DMS79 (cell line): ENCODE data around the gene FAH.
"Not testable (repeated sequence)": the region's sequence is repeated elsewhere in the genome, so short reads cannot be mapped to it uniquely, and the experiment has no call there.

Source experiments
- DNase-seq: peaks from one replicate; lab custom pipeline; 2025; lab: John Stamatoyannopoulos, UW

Gene FAH

DNA sequence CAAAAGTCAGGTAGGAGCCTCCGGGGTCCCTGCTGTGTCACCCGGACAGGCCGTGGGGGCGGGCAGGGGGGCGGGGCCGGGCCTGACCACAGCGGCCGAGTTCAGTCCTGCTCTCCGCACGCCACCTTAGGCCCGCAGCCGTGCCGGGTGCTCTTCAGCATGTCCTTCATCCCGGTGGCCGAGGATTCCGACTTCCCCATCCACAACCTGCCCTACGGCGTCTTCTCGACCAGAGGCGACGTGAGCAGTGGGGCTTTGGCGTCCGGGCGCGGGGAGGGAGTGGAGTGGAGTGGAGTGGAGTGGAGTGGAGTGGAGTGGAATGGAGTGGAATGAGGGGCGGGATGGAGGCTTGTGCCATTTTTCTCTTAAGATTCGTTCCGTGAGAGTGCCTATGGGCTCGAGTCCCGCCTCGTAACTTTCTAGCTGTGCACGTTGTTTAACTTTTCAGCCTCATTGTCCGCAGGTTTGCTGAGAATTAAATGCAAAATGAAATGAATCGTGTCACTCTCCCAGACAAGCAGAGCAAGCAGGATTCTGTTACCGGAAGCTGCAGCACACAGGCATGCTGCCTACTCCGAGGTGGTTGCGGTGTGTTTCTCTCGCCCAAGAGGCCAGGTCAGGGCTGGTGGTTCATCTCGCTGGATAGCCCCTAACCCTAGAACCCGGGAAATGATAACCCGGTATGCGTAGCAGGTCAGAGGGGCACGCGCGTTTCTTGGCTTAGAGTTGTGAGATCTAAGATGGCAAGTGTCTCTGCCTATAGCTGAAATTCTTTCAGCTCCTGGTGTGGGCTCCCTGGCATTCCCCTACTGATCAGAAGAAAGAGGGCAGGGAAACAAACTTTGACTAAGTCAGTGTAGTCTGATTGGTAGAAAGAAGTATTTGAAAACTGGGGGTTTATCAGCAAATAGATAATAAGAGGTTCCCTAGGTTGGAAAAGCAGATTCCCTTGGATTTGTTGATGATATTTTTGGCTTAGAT is at the start of gene FAH:
Gene FAH (plus strand): TSS at position 104 of the 981 bp plus-strand sequence. CDS start 56 bp downstream, at position 160.
- DNase-seq = no peak

DNA sequence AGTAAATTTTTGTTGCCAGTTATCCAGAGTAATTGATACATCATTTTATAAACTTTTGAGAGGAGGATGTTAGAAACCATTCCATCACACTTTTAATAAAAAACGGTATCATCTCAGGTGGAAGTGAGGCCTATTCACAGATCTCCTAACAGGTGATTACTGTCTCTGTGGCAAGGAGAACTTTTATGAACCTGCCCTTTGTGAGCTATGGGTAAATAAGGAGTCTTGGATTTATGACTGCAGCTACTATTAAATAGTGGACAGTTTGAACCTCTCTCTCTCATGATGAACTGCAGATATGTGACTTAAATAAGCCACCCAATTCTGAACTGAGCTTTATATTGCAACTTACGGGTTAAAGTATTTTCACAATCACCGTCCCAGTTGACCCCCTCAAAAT is 47.6 kb upstream of the FAH start:
- DNase-seq = no peak

- DNase-seq = no peak
These were observed 47.2 kb upstream of the FAH start for GRCh38 chr15:80105595-80105994.

DNA sequence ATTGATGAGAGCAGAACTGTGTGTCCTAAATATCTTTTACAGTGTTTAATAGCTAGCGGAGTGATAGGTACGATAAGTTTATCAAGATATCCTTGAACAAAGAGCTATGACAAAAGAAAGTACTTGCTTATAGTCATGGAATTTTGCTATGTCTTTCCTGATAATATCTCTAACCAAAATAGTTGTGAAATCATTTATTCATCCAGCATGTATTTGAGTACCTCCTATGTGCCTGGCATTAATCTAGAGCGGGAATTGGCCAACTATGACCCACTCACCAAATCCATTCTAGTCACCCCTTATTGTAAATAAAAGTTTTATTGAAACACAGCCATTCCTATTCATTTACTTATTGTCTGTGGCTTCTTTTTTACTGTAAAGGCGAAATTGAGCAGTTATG is 46.7 kb upstream of the FAH start:
- no peak for DNase-seq

GRCh38 chr15:80107204-80107603 is 45.6 kb upstream of the FAH start:
- no peak for DNase-seq

DNA sequence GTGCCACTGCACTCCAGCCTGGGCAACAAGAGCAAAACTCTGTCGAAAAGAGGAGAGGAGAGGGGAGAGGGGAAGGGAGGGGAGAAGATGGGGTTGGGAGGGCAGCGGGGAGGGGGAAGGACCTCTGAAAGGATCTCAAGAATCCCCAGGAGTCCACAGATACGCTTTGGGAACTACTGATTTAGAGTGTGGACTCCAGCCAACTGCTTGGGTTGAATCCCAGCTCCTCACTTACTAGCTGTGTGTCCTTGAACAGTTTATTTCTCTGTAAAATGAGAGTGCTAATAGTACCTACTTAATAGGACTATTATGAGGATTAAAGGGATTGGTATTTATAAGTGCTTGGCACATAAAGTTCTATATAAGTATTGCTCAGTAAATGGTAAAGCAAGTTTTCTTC is 45.0 kb upstream of the FAH start:
- peak; percentile 21 for DNase-seq

- DNase-seq = no peak
These were observed 43.4 kb upstream of the FAH start for GRCh38 chr15:80109388-80109787.

DNA sequence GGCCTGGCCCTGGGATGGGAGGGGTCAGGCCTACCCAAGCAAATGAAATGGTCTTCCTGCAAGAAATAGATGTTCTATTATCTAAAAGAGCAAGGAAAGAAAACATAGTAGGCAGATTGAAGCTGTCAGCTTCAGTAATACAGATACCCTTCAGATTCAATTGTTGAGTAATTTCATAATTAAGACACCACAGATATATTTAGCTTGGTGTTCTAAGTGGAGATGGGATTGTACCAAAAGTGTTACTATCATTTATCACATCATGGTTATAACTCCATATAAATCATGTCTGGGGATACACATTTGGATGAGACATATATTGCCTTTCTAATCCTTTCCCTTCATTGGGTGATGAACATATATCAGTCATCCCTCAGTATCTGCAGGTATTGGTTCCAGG is 41.9 kb upstream of the FAH start:
- DNase-seq = no peak

DNA sequence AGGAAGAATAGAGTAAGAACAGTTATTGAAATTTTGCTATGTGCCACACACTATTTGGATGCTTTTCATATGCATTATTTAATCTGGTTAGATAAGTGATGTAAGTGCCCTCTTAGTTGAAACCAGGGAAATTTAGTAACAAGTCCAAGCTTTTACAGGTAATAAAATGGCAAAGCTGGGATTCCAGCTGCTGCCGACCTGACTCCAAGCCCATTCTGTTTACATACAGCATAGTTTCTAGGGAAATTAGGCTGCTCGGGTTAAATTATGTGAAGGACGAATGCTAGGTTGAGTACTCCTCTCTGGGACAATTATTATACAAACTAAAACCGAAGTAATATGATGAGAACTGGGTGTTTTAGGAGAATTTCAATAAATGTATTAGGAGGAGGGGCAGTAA is 38.7 kb upstream of the FAH start:
- DNase-seq = no peak

DNA sequence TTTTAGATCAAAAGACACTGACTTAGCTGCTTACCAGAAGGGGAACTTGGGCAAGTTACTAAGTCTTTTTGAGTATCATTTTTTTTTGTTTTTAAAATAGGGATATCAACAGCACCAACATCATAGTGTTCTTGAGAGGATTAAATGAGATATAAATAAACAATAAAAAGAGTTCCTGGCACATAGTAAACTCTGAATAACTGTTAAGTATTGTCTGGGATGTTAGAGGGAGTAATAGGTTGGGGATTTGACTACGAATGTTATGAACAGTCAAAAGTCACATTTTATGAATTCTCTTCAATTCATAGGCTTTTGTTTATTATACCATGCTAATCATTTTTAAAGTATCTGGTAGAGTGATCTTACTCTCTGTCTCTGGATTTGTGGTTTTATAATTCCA is 37.8 kb upstream of the FAH start:
- DNase-seq = no peak

DNA sequence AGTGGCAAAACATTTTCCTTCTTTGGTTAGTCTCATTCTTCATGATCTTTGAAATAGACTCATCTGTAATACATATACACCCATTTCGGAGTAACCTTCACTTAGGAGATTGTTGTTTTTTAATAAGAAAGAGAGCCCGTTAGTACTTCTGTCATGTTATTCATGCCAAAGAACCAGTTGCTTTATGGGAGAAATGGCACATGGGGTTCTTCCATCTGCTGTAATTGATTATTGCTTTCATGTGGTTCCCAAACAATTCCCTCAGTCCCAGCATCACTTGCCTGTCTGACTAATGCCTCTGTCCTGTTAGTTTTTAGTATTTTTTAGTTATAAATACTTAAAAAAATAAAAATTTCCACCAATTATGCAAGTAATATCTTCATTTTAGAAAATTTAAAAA is 33.8 kb upstream of the FAH start:
- no peak for DNase-seq

DNA sequence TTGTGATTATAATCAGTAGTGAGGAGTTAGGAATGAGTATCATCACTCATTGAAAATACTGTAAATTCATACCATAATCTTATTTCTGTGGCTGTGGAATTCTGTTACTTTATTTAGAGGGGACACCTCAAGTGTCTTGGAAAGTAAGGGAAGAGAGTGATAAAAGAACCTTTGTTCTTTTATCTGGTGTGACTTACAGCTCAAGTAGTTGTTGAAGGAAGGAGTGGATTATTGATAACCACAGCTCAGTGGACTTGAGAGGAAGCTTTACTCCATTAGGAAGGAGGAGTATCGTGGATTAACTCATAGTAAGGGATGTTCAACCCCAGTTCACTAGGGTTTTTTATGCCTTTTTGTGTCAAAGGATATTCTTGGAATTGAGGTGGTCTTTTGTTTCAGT is 32.2 kb upstream of the FAH start:
- no peak for DNase-seq

- no peak for DNase-seq
These were observed 31.3 kb upstream of the FAH start for GRCh38 chr15:80121546-80121945.

DNA sequence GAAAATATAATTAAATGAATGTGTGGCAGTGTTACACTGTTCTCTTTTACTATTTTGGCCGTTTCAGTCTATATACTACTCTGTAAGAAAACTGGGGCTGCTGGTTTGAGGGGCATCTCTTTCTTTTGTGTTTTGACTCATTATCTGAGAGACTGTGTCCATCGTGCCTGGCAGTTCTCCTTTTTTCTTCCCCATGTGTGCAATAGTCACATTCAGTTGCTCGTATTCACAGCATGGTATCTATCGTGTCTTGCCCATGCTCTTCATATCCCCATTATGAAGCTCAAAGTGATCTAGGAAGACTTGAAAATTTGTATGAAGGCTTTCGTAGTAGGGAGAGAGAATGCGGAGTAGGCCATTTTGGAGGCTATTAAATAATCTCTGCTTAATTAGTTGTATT is 29.8 kb upstream of the FAH start:
- no peak for DNase-seq

DNA sequence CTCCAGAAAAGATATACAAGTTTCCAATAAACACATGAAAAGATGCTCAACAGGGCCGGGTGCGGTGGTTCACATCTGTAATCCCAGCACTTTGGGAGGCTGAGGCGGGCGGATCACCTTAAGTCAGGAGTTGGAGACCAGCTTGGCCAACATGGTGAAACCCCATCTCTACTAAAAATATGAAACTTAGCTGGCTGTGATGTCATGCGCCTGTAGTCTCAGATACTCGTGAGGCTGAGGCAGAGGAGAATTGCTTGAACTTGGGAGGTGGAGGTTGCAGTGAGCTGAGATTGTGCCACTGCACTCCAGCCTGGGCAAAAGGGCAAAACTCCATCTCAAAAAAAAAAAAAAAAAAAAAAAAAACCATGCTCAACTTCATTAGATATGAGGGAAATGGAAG is 25.5 kb upstream of the FAH start:
- DNase-seq = not testable (repeated sequence)

GRCh38 chr15:80127911-80128310 is 24.9 kb upstream of the FAH start:
- DNase-seq = no peak

DNA sequence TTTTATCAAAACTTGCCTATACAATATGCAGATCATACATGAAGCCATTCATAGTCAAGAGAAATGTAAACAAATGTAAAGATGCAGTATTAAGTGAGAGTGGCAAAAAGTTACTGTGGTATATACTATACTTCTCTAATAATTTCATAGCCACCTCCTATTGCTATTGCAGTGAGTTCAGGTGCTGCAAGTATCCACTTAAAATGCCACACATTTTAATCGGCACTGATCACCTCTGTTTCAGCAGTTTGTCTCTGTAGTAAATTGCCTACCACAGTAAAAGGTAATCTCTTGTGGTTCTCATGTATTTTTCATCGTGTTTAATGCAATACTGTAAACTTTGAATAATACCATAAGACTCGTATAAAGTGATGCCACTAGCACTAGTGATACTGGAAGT is 20.4 kb upstream of the FAH start:
- DNase-seq = no peak

GRCh38 chr15:80136854-80137253 is 15.9 kb upstream of the FAH start:
- DNase-seq = no peak

DNA sequence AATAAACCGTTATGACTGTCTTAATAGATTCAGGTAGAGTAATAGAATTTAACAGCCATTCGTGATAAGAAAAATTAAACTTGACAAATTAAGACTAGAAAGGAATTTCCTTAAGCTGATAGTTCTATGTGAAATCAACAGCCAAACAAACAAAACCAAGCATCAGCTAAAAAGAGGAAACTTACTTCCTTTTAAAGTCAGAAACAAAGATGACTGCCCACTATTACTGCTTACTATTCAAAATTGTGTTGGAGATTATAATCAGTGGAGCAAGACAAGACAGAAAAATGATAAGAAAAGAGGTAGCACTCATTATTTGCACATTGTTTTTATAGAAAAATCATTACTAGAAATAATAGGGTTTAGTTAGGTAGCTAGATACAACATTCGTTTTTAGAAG is 13.8 kb upstream of the FAH start:
- no peak for DNase-seq

GRCh38 chr15:80140909-80141308 is 11.9 kb upstream of the FAH start:
- no peak for DNase-seq

DNA sequence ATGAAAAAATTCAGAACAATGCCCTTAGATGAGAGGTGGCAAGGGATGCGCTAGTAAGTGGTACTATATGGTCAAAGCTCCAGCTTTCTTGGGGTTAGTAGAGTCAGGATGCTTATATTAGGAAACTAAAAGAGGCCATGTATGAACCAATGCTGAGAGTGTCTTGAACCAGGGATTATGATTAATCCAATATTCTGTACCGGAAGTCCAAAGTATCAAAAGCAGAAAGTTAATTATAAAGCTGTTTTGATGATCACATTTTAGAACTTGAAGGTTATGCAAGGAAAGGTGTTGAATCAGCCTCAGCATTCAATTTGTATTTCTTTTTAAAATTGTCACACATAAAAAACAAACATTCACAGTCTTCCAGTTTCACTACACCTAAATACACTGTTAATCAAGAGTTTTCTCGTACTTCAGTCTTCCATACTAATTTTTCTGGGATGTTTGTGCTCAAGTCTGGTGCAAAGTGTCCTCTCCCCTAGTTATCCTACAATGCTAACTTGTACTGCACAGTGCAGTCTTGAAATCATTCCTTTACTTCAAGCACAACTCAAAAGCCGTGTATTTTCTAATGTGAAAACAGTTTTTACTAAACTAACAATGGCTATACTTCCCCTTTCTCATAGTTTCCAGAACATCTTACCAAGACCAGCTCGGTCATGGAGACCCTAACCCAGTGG is 10.7 kb upstream of the FAH start:
- DNase-seq = no peak

DNA sequence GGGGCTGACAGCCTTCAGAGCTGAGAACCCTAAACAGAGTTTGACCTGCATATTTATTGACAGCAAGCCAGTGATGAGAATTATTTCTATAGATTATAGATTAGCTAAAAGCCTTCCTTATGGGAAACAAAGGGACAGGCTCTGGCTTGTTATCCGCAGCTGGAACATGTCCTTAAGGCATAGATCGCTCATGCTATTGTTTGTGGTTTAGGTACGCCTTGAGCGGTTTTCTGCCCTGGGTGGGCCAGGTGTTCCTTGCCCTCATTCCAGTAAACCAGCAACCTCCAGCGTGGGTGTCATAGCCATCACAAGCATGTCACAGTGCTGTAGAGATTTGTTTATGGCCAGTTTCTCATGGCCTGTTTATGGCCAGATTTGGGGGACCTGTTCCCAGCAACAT is 10.2 kb upstream of the FAH start:
- DNase-seq = no peak

- DNase-seq = no peak
These were observed 1.7 kb upstream of the FAH start for GRCh38 chr15:80151148-80151547.
